Sigmoid colon (tissue), 3 donors: Measurements from ENCODE around the gene PIK3R5.

Experiments used
- CTCF ChIP-seq, 4 experiments: fragments of 450-650 bp in 3 of 4; fragments of 200-600 bp in 1 of 4; IDR thresholded peaks; one replicate each; pipeline ENCODE4 v1.5.1; 2016 to 2019; ENCODE audit warnings: antibody characterized with exemption in 4 of 4, mild to moderate bottlenecking in 3 of 4, moderate library complexity in 2 of 4
- POLR2A ChIP-seq, 2 donors: fragments of 450-650 bp; IDR thresholded peaks; one replicate each; pipeline ENCODE4 v1.6.1; 2016; ENCODE audit warnings: antibody characterized with exemption in 2 of 2, mild to moderate bottlenecking in 2 of 2, moderate library complexity in 2 of 2

DNA sequence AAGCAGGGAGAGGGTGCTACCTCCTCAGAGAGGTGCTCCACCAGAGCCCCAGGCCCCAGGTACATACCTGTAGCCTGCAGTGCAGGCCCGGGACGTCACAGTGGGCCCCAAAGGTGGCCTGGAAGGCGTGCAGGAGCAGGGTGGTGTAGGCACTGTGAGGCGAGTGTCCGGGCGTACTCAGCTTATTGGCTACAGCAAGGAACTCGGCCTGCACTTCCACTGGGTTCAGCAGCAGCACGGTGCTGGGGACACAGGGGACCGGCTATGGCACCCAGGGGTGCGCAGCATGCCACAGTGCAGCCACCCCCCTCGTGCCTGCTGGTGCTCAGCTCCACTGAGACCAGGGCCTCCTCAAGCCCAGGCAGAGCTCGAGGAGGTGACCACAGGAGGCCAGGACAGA is 74.8 kb downstream of the PIK3R5 start:
- TF ChIP-seq CTCF (IDR thresholded peaks at IDR 0.05) = no peak
- no peak for TF ChIP-seq POLR2A (IDR thresholded peaks at IDR 0.05)
